ENCODE data around the gene AIFM2. TPM values are rescaled to one million over a fixed set of nuclear protein-coding genes. Genes with fewer than 3 reads are reported as not detected.

The AIFM2 gene
- total and polyA plus RNA-seq, 4 donors: 12.1 to 15.5 (median 13.8) TPM

GRCh38 chr10:70069346-70069745 lies 63.3 kb downstream of the AIFM2 start:
- ATAC-seq (ENCODE audit: low FRiP score): no peak
- no peak for DNase-seq
- WGBS, 2 donors: 88 to 89% methylated on average over 5 of the region's 5 CpGs
- no peak overlapping the region for H3K4me3 ChIP-seq (ENCODE audit: low read length in 2 of 2)
- no peaks in the 10 kb centered on the region for H3K36me3 ChIP-seq (ENCODE audit: control insufficient read depth in 1 of 2, insufficient read depth in 2 of 2, low read length in 1 of 2)
- H3K4me1 ChIP-seq (ENCODE audit: control insufficient read depth in 1 of 2, insufficient read depth in 2 of 2, low read length in 2 of 2): no peaks in the 10 kb centered on the region
- intact Hi-C loops (cut with DNase I): no loop called here
- H3K27me3 ChIP-seq (ENCODE audit: control insufficient read depth in 1 of 2, insufficient read depth in 2 of 2, low read length in 1 of 2): no peaks in the 10 kb centered on the region
- no peaks in the 10 kb centered on the region for H3K9me3 ChIP-seq (ENCODE audit: control insufficient read depth, low read length)
- H3K27ac ChIP-seq (ENCODE audit: low read depth in 1 of 2, low read length in 2 of 2): no peak overlapping the region

- H3K36me3 ChIP-seq (ENCODE audit: control insufficient read depth in 1 of 2, insufficient read depth in 2 of 2, low read length in 1 of 2): no peaks in the 10 kb centered on the region
- DNase-seq (no peak), ATAC-seq (ENCODE audit: low FRiP score) (no peak)
- no peak overlapping the region for H3K27ac ChIP-seq (ENCODE audit: low read depth in 1 of 2, low read length in 2 of 2)
- H3K27me3 ChIP-seq (ENCODE audit: control insufficient read depth in 1 of 2, insufficient read depth in 2 of 2, low read length in 1 of 2): no peaks in the 10 kb centered on the region
- H3K4me1 ChIP-seq (ENCODE audit: control insufficient read depth in 1 of 2, insufficient read depth in 2 of 2, low read length in 2 of 2): no peaks in the 10 kb centered on the region
- H3K4me3 ChIP-seq (ENCODE audit: low read length in 2 of 2): no peak overlapping the region
- no peaks in the 10 kb centered on the region for H3K9me3 ChIP-seq (ENCODE audit: control insufficient read depth, low read length)
- intact Hi-C loops (cut with DNase I): no loop called here
- WGBS, 2 donors: 92 to 95% methylated on average over 10 of the region's 10 CpGs
Observed at GRCh38 chr10:70068925-70069324, 63.7 kb downstream of the AIFM2 start.

DNA sequence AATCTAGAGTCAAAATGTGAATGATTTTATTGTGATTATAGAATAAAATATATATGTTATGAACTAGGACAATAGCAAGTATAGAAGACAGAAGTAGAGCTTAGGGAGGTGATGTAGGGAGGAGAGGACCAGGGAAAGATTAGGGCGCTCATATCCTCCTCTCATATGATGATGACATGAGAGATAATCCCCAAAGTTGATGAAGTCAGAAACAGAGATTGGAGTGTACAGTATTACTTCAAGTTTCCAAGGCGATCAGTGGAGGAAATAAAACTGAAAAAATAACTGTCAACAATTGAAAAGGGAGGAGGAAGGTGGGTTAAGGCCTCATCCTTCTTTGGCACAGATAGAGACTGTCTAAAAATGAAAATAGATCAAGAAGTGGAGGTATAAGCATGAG lies 65.0 kb downstream of the AIFM2 start:
- 92 to 95% methylated on average over 2 of the region's 2 CpGs for WGBS, 2 donors
- H3K4me3 ChIP-seq (ENCODE audit: low read length in 2 of 2): no peak overlapping the region
- ATAC-seq (ENCODE audit: low FRiP score) (no peak), DNase-seq (no peak)
- no peaks in the 10 kb centered on the region for H3K36me3 ChIP-seq (ENCODE audit: control insufficient read depth in 1 of 2, insufficient read depth in 2 of 2, low read length in 1 of 2)
- no peak overlapping the region for H3K27ac ChIP-seq (ENCODE audit: low read depth in 1 of 2, low read length in 2 of 2)
- H3K9me3 ChIP-seq (ENCODE audit: control insufficient read depth, low read length): no peaks in the 10 kb centered on the region
- no peaks in the 10 kb centered on the region for H3K4me1 ChIP-seq (ENCODE audit: control insufficient read depth in 1 of 2, insufficient read depth in 2 of 2, low read length in 2 of 2)
- H3K27me3 ChIP-seq (ENCODE audit: control insufficient read depth in 1 of 2, insufficient read depth in 2 of 2, low read length in 1 of 2): no peaks in the 10 kb centered on the region
- intact Hi-C loops (cut with DNase I): no loop called here

DNA sequence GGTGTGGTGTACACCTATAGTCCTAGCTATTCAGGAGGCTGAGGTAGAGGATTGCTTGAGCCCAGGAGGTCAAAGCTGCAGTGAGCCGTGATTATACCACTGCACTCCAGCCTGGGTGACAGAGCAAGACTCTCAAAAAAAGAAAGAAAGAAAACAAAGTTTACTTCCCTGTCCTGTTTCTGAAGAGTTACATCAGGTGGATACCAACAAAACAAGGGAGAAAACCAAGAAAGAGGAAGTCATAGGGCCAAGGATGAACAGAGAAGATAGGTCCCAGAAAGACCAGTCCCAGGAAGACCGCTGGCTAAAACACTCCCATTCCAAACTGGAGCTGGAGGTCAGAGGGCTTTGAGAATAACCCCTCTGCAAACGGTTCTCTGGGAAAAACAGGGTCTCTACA lies 66.4 kb downstream of the AIFM2 start:
- WGBS, 2 donors: 91 to 94% methylated on average over 3 of the region's 3 CpGs
- DNase-seq (no peak), ATAC-seq (ENCODE audit: low FRiP score) (no peak)
- Histone ChIP-seq H3K4me1 (ENCODE audit: control insufficient read depth in 1 of 2, insufficient read depth in 2 of 2, low read length in 2 of 2) (no peaks in the 10 kb centered on the region), H3K36me3 (ENCODE audit: control insufficient read depth in 1 of 2, insufficient read depth in 2 of 2, low read length in 1 of 2) (no peaks in the 10 kb centered on the region), H3K27ac (ENCODE audit: low read depth in 1 of 2, low read length in 2 of 2) (no peak overlapping the region), H3K9me3 (ENCODE audit: control insufficient read depth, low read length) (no peaks in the 10 kb centered on the region), H3K4me3 (ENCODE audit: low read length in 2 of 2) (no peak overlapping the region), H3K27me3 (ENCODE audit: control insufficient read depth in 1 of 2, insufficient read depth in 2 of 2, low read length in 1 of 2) (no peaks in the 10 kb centered on the region)
- intact Hi-C loops (cut with DNase I): no loop called here

- H3K36me3 ChIP-seq (ENCODE audit: control insufficient read depth in 1 of 2, insufficient read depth in 2 of 2, low read length in 1 of 2): no peaks in the 10 kb centered on the region
- no peaks in the 10 kb centered on the region for H3K27me3 ChIP-seq (ENCODE audit: control insufficient read depth in 1 of 2, insufficient read depth in 2 of 2, low read length in 1 of 2)
- DNase-seq (no peak), ATAC-seq (ENCODE audit: low FRiP score) (no peak)
- 85 to 89% methylated on average over 4 of the region's 4 CpGs for WGBS, 2 donors
- H3K4me1 ChIP-seq (ENCODE audit: control insufficient read depth in 1 of 2, insufficient read depth in 2 of 2, low read length in 2 of 2): no peaks in the 10 kb centered on the region
- intact Hi-C loops (cut with DNase I): no loop called here
- no peak overlapping the region for H3K27ac ChIP-seq (ENCODE audit: low read depth in 1 of 2, low read length in 2 of 2)
- H3K9me3 ChIP-seq (ENCODE audit: control insufficient read depth, low read length): no peaks in the 10 kb centered on the region
- no peak overlapping the region for H3K4me3 ChIP-seq (ENCODE audit: low read length in 2 of 2)
Observed at GRCh38 chr10:70064486-70064885, 68.1 kb downstream of the AIFM2 start.

GRCh38 chr10:70063418-70064098 lies 69.1 kb downstream of the AIFM2 start:
- Histone ChIP-seq H3K9me3 (ENCODE audit: control insufficient read depth, low read length) (no peaks in the 10 kb centered on the region), H3K27ac (ENCODE audit: low read depth in 1 of 2, low read length in 2 of 2) (no peak overlapping the region), H3K36me3 (ENCODE audit: control insufficient read depth in 1 of 2, insufficient read depth in 2 of 2, low read length in 1 of 2) (no peaks in the 10 kb centered on the region), H3K4me1 (ENCODE audit: control insufficient read depth in 1 of 2, insufficient read depth in 2 of 2, low read length in 2 of 2) (no peaks in the 10 kb centered on the region), H3K4me3 (ENCODE audit: low read length in 2 of 2) (no peak overlapping the region), H3K27me3 (ENCODE audit: control insufficient read depth in 1 of 2, insufficient read depth in 2 of 2, low read length in 1 of 2) (no peaks in the 10 kb centered on the region)
- WGBS, 2 donors: 92 to 96% methylated on average over 10 of the region's 10 CpGs
- no peak for ATAC-seq (ENCODE audit: low FRiP score)
- intact Hi-C loops (cut with DNase I): no loop called here
- no peak for DNase-seq

Other genes with a start within 250 kb of the AIFM2 start
- gene MACROH2A2, start 80.0 kb downstream of the AIFM2 start, total RNA-seq: 1 to 10 TPM; 3.5 to 5.3 TPM
- 1 to 10 TPM; 2.1 to 4.6 TPM for gene MACROH2A2, start 80.0 kb downstream of the AIFM2 start, polyA plus RNA-seq
- 10 to 100 TPM in 1 of 2 donors, 1 to 10 TPM in 1; 5.4 to 10.9 TPM for gene TYSND1, start 13.9 kb upstream of the AIFM2 start, total RNA-seq
- 1 to 10 TPM; 2.1 to 9.8 TPM for gene TYSND1, start 13.9 kb upstream of the AIFM2 start, polyA plus RNA-seq
- gene SAR1A, start 37.7 kb upstream of the AIFM2 start, total RNA-seq: 100 to 1,000 TPM; 119 to 128 TPM
- gene SAR1A, start 37.7 kb upstream of the AIFM2 start, polyA plus RNA-seq: 10 to 100 TPM; 59.2 to 61.0 TPM
- gene PPA1, start 100.6 kb upstream of the AIFM2 start, total RNA-seq: 10 to 100 TPM; 66.7 to 79.8 TPM
- gene PPA1, start 100.6 kb upstream of the AIFM2 start, polyA plus RNA-seq: 100 to 1,000 TPM; 100 to 222 TPM
- under 1 TPM; 0.03 to 0.06 TPM for gene NPFFR1, start 151.2 kb upstream of the AIFM2 start, total RNA-seq
- gene NPFFR1, start 151.2 kb upstream of the AIFM2 start, polyA plus RNA-seq: under 1 TPM in 1 of 2 donors, not detected in 1; under 0.01 TPM
- 1 to 10 TPM; 1.9 to 5.6 TPM for gene LRRC20, start 249.8 kb upstream of the AIFM2 start, total RNA-seq
- 1 to 10 TPM; 3.8 to 4.0 TPM for gene LRRC20, start 249.8 kb upstream of the AIFM2 start, polyA plus RNA-seq

Measured in aorta (tissue), 5 donors.